GM18873 (cell line): ENCODE data around the gene TSPOAP1.

ENCODE experiments used
- ATAC-seq: cut with Tn5 transposase; IDR thresholded peaks from one replicate; pipeline ENCODE4 v1.9.1; 2021; ENCODE audit warnings: mild to moderate bottlenecking, moderate library complexity, moderate number of reproducible peaks; ENCODE audit not compliant: unreplicated experiment, low FRiP score

The TSPOAP1 gene

GRCh38 chr17:58331815-58332777 is 3.5 kb upstream of the TSPOAP1 start:
- ATAC-seq = no peak

GRCh38 chr17:58330997-58331814 is 2.6 kb upstream of the TSPOAP1 start:
- no peak for ATAC-seq

- ATAC-seq = no peak
Measured at GRCh38 chr17:58330538-58330996, 2.0 kb upstream of the TSPOAP1 start.

- peak; percentile 20 for ATAC-seq
Measured at GRCh38 chr17:58329810-58330537, 1.4 kb upstream of the TSPOAP1 start.

GRCh38 chr17:58329035-58329809 is 627 bp upstream of the TSPOAP1 start:
- ATAC-seq = peak; percentile 32

GRCh38 chr17:58327363-58328194 is 1.0 kb downstream of the TSPOAP1 start:
- no peak for ATAC-seq

DNA sequence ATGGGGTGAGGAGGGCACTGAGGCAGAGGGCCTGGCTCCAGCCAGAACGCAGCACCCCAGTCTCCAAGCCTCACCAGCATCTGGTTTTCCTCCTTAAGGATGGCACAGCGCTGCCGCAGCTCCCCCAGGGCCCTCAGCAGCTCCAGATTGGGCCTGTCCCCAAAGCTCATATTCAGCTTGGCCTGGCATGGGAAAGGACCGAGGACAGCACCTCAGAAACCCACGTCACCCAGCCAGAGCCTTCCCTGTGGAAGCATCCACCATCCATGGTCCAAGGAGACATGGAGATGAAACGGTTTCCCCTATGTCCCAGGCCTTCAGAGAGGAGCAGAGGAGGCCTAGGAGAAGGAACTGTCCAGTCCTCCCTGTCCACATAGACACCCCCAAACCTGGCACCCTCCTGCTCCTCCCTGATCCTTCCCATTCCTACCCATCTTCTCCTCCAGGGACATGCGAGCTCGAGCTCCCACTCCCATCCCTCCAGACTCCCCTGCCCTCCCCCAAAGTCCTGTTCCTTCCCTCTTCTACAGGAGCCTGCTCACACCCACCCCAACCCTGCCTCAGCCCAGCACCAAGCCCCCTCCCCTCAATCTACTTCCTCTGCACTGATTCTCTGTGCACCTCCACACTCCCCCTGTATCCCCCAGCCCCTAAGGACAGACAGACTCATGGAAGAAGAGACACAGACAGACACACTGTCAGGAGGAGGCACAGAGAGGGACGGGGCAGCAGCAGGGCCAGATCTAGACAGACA is 1.8 kb downstream of the TSPOAP1 start:
- no peak for ATAC-seq

- no peak for ATAC-seq
Measured at GRCh38 chr17:58325976-58326468, 2.6 kb downstream of the TSPOAP1 start.

DNA sequence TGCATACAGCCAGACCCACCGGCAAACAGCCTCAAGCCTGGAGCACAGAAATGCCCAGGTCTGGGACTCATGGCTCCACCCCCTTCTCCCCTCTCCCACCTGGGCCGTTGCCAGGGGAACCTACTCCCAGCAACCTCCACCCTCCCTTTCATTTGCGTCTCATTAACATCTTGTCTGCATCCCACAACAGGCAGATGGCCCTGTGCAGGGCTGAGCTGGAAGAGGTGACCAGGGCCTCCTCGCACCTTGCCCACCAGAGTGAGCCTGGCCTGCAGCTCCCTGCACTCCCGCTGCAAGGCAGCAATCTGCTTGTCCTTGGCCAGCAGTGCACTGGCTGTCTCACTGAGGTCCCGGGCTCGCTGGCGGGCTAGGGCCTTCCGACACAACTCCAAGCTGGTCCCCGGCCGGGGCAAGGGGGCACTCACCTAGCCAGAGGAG is 3.3 kb downstream of the TSPOAP1 start:
- no peak for ATAC-seq

GRCh38 chr17:58324409-58325288 is 3.9 kb downstream of the TSPOAP1 start:
- ATAC-seq = no peak

DNA sequence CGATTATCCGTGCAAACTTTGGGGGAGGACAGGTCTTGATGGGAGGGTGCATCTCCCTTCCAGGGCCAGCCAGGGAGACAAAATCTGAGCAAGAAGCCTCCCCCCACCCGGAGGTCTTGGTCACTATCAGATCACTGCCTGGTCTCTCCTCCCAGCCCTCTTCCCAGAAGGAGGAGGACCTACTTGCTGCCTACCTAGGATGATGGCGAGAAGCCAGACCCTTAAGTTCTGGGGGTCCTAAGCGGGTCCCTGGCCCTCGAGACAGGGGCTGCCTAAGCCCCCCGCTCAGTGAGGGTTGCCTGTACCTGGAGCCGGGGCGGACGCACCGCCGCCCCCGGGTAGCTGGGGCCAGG is 4.6 kb downstream of the TSPOAP1 start:
- ATAC-seq = no peak

- ATAC-seq = no peak
Measured at GRCh38 chr17:58323366-58324055, 5.1 kb downstream of the TSPOAP1 start.

DNA sequence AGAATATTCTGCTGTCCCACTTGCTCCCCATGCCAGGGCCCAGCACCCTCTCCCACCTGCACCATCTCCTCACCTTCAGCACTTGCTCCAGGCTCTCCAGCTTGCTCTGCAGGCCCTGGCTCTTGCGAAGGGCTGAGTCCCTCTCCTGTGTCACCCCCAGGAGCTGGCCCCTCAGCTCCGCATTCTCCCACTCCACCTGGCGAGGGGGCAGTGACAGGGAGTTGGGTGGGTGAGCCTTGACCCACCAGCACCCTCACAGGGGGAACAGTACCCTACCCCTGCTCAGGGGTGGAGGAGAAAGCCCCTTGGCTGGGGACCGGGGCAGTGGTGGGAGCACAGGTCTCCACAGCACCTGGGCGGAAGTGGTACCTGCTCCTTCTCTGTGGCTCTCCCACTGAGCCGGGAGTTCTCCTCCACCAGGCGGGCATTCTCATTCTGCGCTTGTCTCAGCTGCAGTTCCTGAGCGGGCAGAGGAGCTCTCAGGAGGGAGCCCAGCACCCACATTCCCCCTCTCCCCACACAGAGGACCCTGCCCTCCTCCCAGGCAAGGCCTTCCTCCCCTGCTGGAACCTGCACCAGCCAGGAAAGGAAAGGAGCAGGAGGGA is 5.9 kb downstream of the TSPOAP1 start:
- ATAC-seq = no peak

DNA sequence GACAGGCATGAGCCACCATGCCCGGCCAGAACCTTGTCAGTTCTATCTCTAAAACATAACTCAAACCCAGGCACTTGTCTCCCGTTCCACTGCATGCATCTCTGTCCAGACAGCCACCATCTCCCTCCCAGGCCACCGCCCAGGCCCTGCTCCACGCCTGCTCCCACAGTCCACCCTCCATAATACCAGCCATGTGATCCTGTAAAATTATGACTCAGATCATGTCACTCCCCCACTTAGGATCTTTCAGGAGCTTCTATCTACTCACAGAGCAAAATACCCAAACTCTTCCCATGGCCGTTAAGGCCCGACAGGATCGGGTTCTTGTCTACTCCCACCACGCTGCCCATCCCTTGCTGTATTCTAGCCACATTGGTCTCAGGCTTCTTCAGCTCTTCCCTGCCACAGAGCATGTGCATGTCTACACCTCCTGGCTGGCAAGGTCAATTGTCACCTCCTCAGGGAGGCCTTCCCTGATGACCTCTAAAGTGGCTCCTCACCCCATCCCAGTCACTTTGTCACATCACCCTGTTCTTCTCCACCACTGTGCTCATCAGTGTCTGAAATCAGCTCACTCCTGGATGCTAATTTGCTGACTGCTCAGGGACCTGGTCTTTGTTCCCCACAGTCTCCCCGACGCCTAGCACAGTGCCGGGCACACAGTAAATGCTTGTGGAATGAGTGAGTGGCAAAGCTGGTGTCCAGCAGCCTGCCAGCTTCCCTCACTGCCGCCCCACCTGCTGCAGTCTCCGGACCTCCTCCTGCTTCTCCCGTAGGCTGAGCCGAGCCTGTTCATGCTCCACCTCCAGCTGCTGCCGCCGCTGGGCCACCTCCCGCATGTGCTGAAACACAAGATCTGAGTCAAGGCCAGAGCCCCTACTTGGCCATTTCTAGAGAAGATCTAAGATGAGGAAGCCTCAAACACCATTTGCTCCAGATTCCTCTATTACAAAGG is 6.7 kb downstream of the TSPOAP1 start:
- ATAC-seq = no peak
